Loucy (cell line): ENCODE data around the gene EIF4E2.

Source experiments
- EZH2phosphoT487 ChIP-seq: fragments of 200-600 bp; IDR thresholded peaks from 2 replicates; pipeline ENCODE4 v1.6.1; 2018; ENCODE audit warnings: antibody characterized with exemption, mild to moderate bottlenecking, moderate library complexity, borderline replicate concordance
- TF ChIP-seq, protein P1 (sequence below): fragments of 200-600 bp; sonication (generic); conservative IDR thresholded peaks from 2 replicates; pipeline ENCODE4 v1.5.1; 2014; ENCODE audit warnings: mild to moderate bottlenecking, antibody characterized with exemption, low read length

DNA sequence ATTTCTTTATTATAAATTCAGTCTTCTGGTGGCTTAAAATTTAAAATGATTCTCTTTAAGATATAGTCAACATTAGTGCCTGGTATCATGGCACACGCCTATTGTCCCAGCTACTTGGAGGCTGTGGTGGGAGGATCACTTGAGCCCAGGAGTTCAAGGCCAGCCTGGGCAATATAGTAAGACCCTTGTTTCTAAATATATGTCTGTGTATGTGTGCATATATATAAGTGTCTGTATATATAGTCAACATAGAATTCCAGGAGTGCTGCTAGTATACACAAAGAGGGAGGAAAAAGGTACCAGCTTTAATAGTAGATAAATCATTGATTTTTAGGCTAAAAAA, 24.9 kb downstream of the EIF4E2 start:
- TF ChIP-seq, protein P1, sequence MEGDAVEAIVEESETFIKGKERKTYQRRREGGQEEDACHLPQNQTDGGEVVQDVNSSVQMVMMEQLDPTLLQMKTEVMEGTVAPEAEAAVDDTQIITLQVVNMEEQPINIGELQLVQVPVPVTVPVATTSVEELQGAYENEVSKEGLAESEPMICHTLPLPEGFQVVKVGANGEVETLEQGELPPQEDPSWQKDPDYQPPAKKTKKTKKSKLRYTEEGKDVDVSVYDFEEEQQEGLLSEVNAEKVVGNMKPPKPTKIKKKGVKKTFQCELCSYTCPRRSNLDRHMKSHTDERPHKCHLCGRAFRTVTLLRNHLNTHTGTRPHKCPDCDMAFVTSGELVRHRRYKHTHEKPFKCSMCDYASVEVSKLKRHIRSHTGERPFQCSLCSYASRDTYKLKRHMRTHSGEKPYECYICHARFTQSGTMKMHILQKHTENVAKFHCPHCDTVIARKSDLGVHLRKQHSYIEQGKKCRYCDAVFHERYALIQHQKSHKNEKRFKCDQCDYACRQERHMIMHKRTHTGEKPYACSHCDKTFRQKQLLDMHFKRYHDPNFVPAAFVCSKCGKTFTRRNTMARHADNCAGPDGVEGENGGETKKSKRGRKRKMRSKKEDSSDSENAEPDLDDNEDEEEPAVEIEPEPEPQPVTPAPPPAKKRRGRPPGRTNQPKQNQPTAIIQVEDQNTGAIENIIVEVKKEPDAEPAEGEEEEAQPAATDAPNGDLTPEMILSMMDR, result no peak
- no peak for TF ChIP-seq EZH2phosphoT487
